ENCODE results near the gene CCL27.

The CCL27 gene, protein sequence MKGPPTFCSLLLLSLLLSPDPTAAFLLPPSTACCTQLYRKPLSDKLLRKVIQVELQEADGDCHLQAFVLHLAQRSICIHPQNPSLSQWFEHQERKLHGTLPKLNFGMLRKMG

GRCh38 chr9:34662526-34663302, at the start of gene CCL27:
Gene CCL27, minus strand, starts transcription at chr9:34662657. Its CDS starts 24 bp downstream, at chr9:34662633.
- DNase-seq = no peak

DNA sequence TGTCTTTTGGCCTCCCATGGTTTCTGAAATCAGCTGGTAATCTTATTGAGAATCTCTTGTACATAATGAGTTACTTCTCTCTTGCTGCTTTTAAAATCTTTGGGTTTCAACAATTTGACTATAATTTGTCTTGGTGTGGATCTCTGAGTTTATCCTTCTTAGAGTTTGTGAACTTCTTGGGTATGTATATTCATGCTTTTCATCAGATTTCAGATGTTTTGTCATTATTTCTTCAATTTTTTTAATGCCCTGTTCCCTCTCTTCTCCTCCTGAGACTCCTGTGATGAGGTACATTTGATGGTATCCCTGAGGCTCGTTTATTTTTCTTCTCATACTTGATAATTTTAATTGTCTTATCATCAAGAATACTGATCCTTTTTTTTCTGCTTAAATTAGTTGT, 49.7 kb upstream of the CCL27 start:
- DNase-seq = no peak

- DNase-seq = no peak
Measured at GRCh38 chr9:34710023-34710422, 47.6 kb upstream of the CCL27 start, which contains the start of gene CCL21. Gene CCL21, minus strand, starts transcription at chr9:34710136. Its CDS starts 70 bp downstream, at chr9:34710066.

DNA sequence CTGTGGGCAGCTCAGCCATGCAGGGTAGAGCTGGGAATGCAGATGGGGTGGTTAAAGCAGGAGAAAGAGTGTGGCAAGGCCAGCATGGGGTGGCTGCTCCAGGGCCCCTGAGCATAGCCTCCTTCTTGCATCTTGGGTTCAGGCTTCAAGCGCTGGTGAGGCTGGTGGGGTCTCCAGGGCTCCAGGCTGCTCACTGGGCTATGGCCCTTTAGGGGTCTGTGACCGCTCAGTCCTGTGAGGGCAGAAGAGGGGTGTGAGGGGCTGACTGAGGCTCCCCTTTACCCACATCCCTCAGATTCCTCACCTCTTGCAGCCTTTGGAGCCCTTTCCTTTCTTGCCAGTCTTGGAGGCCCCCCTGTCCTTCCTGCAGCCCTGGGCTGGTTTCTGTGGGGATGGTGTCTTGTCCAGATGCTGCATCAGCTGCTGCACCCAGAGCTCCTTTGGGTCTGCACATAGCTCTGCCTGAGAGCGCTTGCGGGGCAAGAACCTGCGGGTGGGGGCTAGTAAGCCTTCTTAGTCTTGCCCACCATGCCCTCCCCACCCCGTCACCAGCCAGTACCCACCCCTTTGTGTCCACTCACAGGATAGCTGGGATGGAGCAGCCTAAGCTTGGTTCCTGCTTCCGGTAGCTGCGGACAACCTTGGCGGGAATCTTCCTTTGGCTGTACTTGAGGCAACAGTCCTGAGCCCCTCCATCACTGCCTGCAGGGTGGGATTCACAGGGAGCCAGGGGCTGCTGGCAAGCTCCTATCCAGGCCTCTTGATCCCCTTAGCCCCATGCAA, 46.9 kb upstream of the CCL27 start:
- DNase-seq = no peak

- DNase-seq = no peak
Measured at GRCh38 chr9:34707130-34707529, 44.7 kb upstream of the CCL27 start.

DNA sequence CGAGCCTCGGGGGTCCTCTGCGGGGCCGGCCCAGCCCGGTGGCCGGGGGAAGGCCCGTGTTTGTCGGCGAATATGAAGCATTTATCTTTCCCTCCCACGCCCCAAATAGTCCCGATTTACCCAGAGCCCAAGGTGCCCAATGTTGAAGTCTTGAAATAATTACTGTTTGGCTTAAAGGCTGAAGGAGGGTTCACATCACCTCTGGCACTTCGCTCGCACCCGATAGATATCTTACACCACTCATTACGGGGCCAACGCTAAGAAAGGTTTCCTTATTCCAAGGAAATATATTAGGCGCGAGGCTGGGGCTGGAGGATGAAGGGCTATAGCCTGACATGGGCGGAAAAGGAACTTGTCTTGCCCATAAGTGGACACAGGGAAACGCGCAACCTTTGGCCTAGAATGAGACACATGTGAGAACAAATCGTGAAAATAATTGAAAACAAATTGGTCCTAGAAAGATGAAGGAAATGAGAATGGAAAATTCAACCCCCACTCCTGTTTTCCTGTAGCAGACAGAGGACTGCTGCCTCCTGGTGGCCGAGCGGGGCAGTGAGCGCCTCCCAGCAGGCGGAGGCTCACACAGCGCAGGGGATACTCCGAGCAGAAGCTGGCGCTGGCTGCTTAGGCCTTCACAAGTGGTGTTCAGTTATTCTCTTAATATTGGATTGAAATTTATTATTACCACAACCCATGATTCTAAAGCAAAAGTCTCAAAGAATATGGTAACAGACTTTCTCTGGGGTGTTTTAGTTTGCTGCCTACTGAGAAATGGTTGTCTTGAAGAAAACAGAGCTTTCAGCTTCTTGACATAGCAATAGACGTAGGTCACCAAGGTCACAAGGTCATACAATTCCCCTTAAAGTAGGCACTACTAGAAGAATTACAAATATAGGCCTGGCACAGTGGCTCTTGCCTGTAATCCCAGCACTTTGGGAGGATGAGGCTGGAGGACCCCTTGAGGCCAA, 39.6 kb upstream of the CCL27 start:
- DNase-seq = peak; percentile 67 to 73

DNA sequence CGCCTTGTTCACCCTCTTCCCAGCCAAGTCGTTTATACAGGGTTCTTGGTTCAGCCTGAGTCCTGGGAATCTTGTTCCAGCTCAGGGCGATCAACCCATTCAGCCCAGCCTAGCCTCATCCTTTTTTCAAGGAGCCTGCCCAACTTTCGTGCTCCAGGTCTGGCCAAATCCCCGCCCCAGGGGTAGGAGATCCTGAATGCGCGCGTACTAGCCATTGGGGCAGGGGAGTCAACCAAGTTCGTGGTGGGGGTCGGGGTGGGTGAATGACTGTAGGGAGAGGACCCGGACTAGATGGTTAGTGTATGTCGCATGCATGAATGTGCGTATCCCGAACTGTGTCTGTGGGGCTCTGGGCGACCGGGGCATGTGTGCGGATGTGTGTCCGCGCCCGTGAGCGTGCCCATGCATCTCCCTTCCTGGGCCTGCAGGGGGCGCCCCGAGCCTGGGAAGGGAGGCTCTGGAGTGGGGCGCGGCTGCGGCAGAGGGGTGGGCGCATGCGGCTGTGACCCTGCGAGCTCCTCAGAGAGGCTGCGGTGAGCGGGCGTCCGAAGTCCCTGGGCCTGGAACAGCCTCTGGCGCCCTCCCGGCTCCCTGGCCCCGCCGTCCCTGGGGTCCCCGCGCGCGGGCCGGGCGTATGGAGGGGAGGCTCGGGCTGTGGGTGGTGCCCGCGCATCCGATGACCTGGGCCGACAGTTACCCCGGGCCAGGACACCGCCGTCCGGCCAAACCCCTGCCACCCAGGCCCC, 38.7 kb upstream of the CCL27 start:
- DNase-seq = peak; percentile 68 to 84

GRCh38 chr9:34694811-34695210, 32.4 kb upstream of the CCL27 start:
- DNase-seq = no peak

- DNase-seq = no peak
Measured at GRCh38 chr9:34693560-34693959, 31.1 kb upstream of the CCL27 start.

GRCh38 chr9:34691936-34692315, 29.5 kb upstream of the CCL27 start:
- DNase-seq = no peak

GRCh38 chr9:34690983-34691935, 28.8 kb upstream of the CCL27 start, which contains the start of gene CCL19:
Gene CCL19, minus strand, starts transcription at chr9:34691276. Its CDS starts 137 bp downstream, at chr9:34691139.
- no peak for DNase-seq

DNA sequence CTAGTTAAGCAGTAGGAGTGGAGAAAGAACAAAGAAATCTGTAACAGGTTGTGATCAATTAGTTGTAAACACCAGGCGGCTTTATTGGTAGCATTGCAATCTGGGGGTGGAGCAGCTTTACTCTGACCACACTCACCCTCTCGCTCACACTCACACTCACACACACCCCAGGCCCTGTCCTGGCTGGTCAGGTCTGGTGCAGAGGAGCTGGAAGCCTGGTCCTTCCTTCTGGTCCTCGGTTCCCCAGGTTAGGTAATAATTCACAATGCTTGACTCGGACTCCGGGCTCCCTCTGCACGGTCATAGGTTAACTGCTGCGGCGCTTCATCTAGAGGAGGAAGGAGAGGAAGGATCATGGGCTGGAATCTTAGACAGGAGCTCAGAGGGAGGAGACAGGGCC, 27.1 kb upstream of the CCL27 start:
- DNase-seq = no peak

- DNase-seq = no peak
Measured at GRCh38 chr9:34689116-34689470, 26.6 kb upstream of the CCL27 start.

- no peak for DNase-seq
Measured at GRCh38 chr9:34688329-34689115, 26.1 kb upstream of the CCL27 start.

- DNase-seq = no peak
Measured at GRCh38 chr9:34687276-34688030, 25.0 kb upstream of the CCL27 start.

DNA sequence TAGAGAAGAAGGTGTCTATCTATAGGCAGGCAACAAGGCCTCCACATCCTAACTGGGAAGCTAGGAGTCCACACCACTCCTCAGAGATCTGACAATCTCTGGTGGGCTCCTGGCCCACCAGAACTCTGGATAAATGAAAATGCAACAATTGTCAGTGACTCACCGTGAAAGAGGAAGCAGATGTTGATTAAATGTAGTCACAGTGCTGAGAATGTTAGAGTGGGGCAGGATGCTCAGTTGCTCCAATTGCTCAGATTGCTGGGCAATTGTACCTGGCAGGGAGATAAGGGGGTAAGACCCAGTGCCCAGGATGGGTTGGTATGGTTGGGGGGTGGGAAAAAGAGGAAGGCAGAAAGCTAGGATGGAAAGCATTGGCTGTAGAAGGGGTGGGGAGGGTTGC, 24.3 kb upstream of the CCL27 start:
- no peak for DNase-seq

- no peak for DNase-seq
Measured at GRCh38 chr9:34686231-34686630, 23.8 kb upstream of the CCL27 start.

DNA sequence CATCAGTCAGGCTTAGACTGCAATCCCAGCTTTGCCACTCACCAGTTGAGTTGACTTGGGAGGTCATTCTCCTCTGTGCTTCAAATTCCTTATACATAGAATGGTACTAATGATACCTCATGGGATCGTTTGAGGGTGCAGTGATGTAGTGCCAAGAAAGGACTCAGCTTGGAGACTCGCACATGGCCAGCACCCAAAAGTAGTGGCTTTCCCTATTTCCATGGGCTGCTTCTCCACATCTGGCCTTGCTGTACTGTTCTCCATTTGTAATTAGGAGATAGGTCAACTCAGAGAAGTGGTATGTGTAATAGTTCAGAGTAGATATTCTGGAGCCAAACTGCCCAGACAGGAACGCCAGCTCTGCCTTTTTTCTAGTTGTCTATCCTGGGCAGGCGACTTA, 23.1 kb upstream of the CCL27 start:
- DNase-seq = no peak

DNA sequence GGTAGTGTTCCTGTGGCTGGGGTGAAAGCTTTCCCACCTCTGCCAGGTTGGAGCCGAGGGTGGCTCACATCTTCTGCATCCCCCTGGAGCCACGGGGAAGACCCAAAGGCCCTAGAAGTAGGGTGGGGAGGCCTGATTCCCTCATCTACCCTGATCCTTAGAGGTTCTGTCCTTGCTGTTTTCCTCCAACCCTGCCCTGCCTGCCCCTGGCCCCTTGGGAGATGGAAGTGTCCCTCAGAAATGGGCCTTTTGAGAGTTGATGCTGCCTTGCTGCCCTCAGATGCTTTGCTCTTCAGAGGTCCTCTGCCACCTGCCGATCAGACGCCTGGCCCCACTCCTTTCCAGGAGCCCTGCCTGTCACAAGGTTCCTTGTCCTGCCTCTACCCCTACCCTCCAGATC, 22.4 kb upstream of the CCL27 start:
- no peak for DNase-seq
